DOHH2 (cell line): ENCODE data around the gene IGF2.

ENCODE experiments used
- EZH2phosphoT487 ChIP-seq: fragments of 200-600 bp; sonication (generic); IDR thresholded peaks from 2 replicates; pipeline ENCODE4 v1.6.1; 2017; ENCODE audit warnings: borderline replicate concordance, mild to moderate bottlenecking, antibody characterized with exemption, low read length, moderate library complexity, mixed read lengths
- TF ChIP-seq, protein P1 (sequence below): fragments of 200-600 bp; sonication (generic); IDR thresholded peaks from one replicate; pipeline ENCODE4 v1.5.1; 2014; ENCODE audit warnings: antibody characterized with exemption, mild to moderate bottlenecking, low read depth, low read length; ENCODE audit not compliant: poor library complexity, severe bottlenecking

DNA sequence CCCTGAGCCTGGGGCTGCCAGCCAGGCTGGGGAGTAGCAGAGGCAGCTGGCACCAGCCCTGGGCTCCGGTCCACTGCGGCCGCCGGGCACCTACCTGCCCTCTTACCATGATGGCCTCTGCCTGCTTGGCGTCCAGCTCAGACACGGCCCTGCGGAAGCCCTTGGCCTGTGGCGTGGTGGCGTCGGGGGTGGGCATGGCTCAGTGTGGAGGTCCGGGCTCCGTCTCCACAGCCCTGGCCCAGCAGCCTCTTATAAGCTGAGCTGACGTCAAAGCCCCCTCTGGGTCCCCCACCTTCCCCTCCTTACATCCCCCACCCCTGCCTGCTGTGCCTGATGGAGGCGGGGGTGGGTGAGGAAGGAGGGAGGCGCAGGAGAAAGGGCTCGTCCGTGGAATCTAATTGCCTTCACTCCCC, 32.4 kb upstream of the IGF2 start, which contains the start of gene TH:
- TF ChIP-seq, protein P1, sequence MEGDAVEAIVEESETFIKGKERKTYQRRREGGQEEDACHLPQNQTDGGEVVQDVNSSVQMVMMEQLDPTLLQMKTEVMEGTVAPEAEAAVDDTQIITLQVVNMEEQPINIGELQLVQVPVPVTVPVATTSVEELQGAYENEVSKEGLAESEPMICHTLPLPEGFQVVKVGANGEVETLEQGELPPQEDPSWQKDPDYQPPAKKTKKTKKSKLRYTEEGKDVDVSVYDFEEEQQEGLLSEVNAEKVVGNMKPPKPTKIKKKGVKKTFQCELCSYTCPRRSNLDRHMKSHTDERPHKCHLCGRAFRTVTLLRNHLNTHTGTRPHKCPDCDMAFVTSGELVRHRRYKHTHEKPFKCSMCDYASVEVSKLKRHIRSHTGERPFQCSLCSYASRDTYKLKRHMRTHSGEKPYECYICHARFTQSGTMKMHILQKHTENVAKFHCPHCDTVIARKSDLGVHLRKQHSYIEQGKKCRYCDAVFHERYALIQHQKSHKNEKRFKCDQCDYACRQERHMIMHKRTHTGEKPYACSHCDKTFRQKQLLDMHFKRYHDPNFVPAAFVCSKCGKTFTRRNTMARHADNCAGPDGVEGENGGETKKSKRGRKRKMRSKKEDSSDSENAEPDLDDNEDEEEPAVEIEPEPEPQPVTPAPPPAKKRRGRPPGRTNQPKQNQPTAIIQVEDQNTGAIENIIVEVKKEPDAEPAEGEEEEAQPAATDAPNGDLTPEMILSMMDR = no peak
- no peak for TF ChIP-seq EZH2phosphoT487
